ENCODE data around the gene TMEM107.
A peak's percentile ranks its signal among the peaks of the same experiment; 100 is the strongest.

DNA sequence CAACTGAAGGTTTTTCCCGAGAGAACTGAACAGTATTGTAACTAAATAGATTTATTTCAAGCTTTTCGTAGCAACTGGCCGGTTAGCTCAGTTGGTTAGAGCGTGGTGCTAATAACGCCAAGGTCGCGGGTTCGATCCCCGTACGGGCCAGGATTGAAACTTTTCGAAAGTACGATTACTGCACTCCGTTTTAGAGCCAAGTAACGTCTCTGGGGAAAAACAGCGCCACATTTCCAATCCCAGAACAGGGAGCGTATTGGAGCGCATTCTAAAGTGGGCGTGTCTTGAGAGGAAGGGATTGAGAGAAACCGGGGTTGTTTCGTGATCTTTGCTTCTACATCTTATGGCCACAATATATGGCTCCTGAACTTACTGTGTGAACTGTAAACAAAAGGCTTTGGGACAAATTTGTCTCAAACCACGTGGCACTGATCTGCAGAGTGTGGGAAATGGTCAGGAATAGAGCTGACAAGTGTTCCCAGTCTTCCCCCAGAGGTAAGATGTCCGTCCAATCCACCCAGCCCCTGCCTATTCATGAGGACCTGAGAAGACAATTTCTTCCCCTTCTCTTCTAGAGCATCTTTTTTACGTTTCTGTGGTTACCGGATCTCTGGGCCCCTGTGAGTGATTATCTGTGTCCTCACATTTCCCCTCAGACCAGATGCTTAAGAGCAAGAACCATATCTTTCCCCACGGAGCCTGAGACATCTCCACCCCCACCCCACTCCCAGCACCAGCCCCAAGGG lies 11.5 kb upstream of the TMEM107 start:
- TF ChIP-seq CTCF (IDR thresholded peaks at IDR 0.05) = no peak
- peak in 1 of 2 donors; percentile 0 for TF ChIP-seq POLR2A (IDR thresholded peaks at IDR 0.05)
- TF ChIP-seq POLR2AphosphoS5 (IDR thresholded peaks at IDR 0.05) = peak in 2 of 3 donors; percentile 81 to 98
- no peak for TF ChIP-seq EP300 (IDR thresholded peaks at IDR 0.05)
